ENCODE results near the gene TMTC1.

Gene TMTC1

GRCh38 chr12:29547151-29547632 is 236.6 kb downstream of the TMTC1 start:
- no peaks in the 10 kb centered on the region for H3K4me1 ChIP-seq
- no peaks in the 10 kb centered on the region for H3K36me3 ChIP-seq
- H3K4me3 ChIP-seq (ENCODE audit: low read depth, low read length) = no peak overlapping the region
- no peaks in the 10 kb centered on the region for H3K27me3 ChIP-seq
- no peaks in the 10 kb centered on the region for H3K9me3 ChIP-seq
- DNase-seq = no peak
- no peak for TF ChIP-seq CTCF (IDR thresholded peaks at IDR 0.05; ENCODE audit: low read depth, low read length)

- Histone ChIP-seq H3K36me3 (no peaks in the 10 kb centered on the region), H3K9me3 (no peaks in the 10 kb centered on the region), H3K4me1 (no peaks in the 10 kb centered on the region), H3K27me3 (no peaks in the 10 kb centered on the region), H3K4me3 (ENCODE audit: low read depth, low read length) (no peak overlapping the region)
- no peak for DNase-seq
- no peak for TF ChIP-seq CTCF (IDR thresholded peaks at IDR 0.05; ENCODE audit: low read depth, low read length)
Observed at GRCh38 chr12:29546000-29546399, 237.7 kb downstream of the TMTC1 start.

GRCh38 chr12:29545102-29545467 is 238.7 kb downstream of the TMTC1 start:
- no peak overlapping the region for H3K4me3 ChIP-seq (ENCODE audit: low read depth, low read length)
- no peaks in the 10 kb centered on the region for H3K36me3 ChIP-seq
- no peak for DNase-seq
- H3K4me1 ChIP-seq = no peaks in the 10 kb centered on the region
- no peak for TF ChIP-seq CTCF (IDR thresholded peaks at IDR 0.05; ENCODE audit: low read depth, low read length)
- H3K27me3 ChIP-seq = no peaks in the 10 kb centered on the region
- no peaks in the 10 kb centered on the region for H3K9me3 ChIP-seq

- no peak for TF ChIP-seq CTCF (IDR thresholded peaks at IDR 0.05; ENCODE audit: low read depth, low read length)
- Histone ChIP-seq H3K9me3 (no peaks in the 10 kb centered on the region), H3K4me3 (ENCODE audit: low read depth, low read length) (no peak overlapping the region), H3K27me3 (no peaks in the 10 kb centered on the region), H3K36me3 (no peaks in the 10 kb centered on the region), H3K4me1 (no peaks in the 10 kb centered on the region)
- no peak for DNase-seq
Observed at GRCh38 chr12:29544428-29545101, 239.2 kb downstream of the TMTC1 start.

GRCh38 chr12:29543036-29543435 is 240.7 kb downstream of the TMTC1 start:
- Histone ChIP-seq H3K4me1 (no peaks in the 10 kb centered on the region), H3K9me3 (no peaks in the 10 kb centered on the region), H3K27me3 (no peaks in the 10 kb centered on the region), H3K4me3 (ENCODE audit: low read depth, low read length) (no peak overlapping the region), H3K36me3 (no peaks in the 10 kb centered on the region)
- DNase-seq = no peak
- no peak for TF ChIP-seq CTCF (IDR thresholded peaks at IDR 0.05; ENCODE audit: low read depth, low read length)

GRCh38 chr12:29537298-29537697 is 246.4 kb downstream of the TMTC1 start:
- no peaks in the 10 kb centered on the region for H3K9me3 ChIP-seq
- no peak overlapping the region for H3K4me3 ChIP-seq (ENCODE audit: low read depth, low read length)
- H3K36me3 ChIP-seq = no peaks in the 10 kb centered on the region
- no peaks in the 10 kb centered on the region for H3K27me3 ChIP-seq
- DNase-seq = no peak
- no peaks in the 10 kb centered on the region for H3K4me1 ChIP-seq
- TF ChIP-seq CTCF (IDR thresholded peaks at IDR 0.05; ENCODE audit: low read depth, low read length) = no peak

Measured in BE2C (cell line).